OCI-LY3 (cell line): ENCODE results near the gene ALCAM.

Source experiments
- H2AFZ ChIP-seq: fragments of 200-600, 300-600 bp; shearing (Covaris generic); 2 replicates; pipeline ENCODE4 v1.6.0; 2014; ENCODE audit warnings: antibody characterized with exemption, low read depth, low read length
- H3K27ac ChIP-seq: fragments of 200-600, 300-600 bp; sonication (generic); 2 replicates; pipeline ENCODE4 v1.5.1; 2014; ENCODE audit warnings: mild to moderate bottlenecking, low read length, moderate library complexity, mixed read lengths
- H3K27me3 ChIP-seq: fragments of 200-600, 300-600 bp; sonication (generic); 2 replicates; pipeline ENCODE4 v1.6.1; 2014; ENCODE audit warnings: low read depth, low read length, mixed read lengths
- H3K36me3 ChIP-seq: fragments of 200-600, 300-600 bp; sonication (generic); replicated peaks from 2 replicates; pipeline ENCODE3; 2014; ENCODE audit warnings: low read depth, low read length, mixed read lengths
- H3K4me1 ChIP-seq: fragments of 300-600, 200-600 bp; sonication (generic); 2 replicates; pipeline ENCODE4 v1.6.1; 2014; ENCODE audit warnings: low read length, mixed read lengths
- H3K4me2 ChIP-seq: fragments of 200-600, 300-600 bp; sonication (generic); 2 replicates; pipeline ENCODE4 v1.6.1; 2014; ENCODE audit warnings: low read length, mixed read lengths
- H3K4me3 ChIP-seq: fragments of 300-600, 200-600 bp; sonication (generic); 2 replicates; pipeline ENCODE4 v1.5.1; 2014; ENCODE audit warnings: antibody characterized with exemption, mild to moderate bottlenecking, low read length, moderate library complexity
- H3K79me2 ChIP-seq: fragments of 300-600, 200-600 bp; shearing (Covaris generic); 2 replicates; pipeline ENCODE4 v1.6.1; 2014; ENCODE audit warnings: mild to moderate bottlenecking, low read length, mixed read lengths
- H3K9ac ChIP-seq: fragments of 300-600, 200-600 bp; shearing (Covaris generic); 2 replicates; pipeline ENCODE4 v1.6.0; 2014; ENCODE audit warnings: mild to moderate bottlenecking, low read length, moderate library complexity
- H3K9me3 ChIP-seq: fragments of 200-600, 300-600 bp; shearing (Covaris generic); 2 replicates; pipeline ENCODE4 v1.6.1; 2014; ENCODE audit warnings: low read length, mixed read lengths; ENCODE audit not compliant: insufficient read depth
- H4K20me1 ChIP-seq: fragments of 200-600, 300-600 bp; sonication (generic); 2 replicates; pipeline ENCODE4 v1.6.1; 2016; ENCODE audit warnings: low read length, mixed read lengths; ENCODE audit not compliant: insufficient read depth
- EZH2phosphoT487 ChIP-seq: fragments of 200-600 bp; shearing (Covaris generic); IDR thresholded peaks from 2 replicates; pipeline ENCODE4 v1.6.1; 2018; ENCODE audit warnings: antibody characterized with exemption, mixed run types, low read depth
- TF ChIP-seq, protein P1 (sequence below): fragments of 200-600, 300-600 bp; sonication (generic); IDR thresholded peaks from 2 replicates; pipeline ENCODE4 v1.5.1; 2014; ENCODE audit warnings: antibody characterized with exemption, low read length, low read depth

The ALCAM gene

DNA sequence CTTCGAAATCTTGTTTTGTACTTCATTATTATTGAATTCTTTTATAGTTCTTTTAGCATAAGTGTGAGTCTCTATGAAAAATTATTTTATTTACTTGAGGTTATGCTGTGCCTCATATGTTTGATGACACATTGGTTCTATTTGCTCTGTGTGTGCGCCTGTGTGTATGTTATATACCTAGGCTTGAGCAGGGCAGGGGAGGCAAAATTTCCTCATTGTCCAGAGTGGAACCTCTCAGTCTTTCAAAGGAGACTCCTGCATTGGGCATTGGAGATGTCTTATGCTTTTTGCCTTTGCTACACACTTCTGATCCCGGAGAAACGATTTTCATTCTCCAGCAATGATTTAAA, 58.4 kb downstream of the ALCAM start:
- Histone ChIP-seq H3K9ac (no peak overlapping the region), H4K20me1 (peaks cover 39% of the 10 kb centered on the region), H3K4me2 (no peak overlapping the region), H3K27me3 (no peaks in the 10 kb centered on the region), H3K4me1 (peaks cover under 1% of the 10 kb centered on the region; the same call in 1 of the 2 replicates), H3K9me3 (no peaks in the 10 kb centered on the region), H3K27ac (no peak overlapping the region), H3K36me3 (no peaks in the 10 kb centered on the region), H2AFZ (no peak overlapping the region), H3K79me2 (peaks cover 85% of the 10 kb centered on the region), H3K4me3 (no peak overlapping the region)
- TF ChIP-seq, protein P1, sequence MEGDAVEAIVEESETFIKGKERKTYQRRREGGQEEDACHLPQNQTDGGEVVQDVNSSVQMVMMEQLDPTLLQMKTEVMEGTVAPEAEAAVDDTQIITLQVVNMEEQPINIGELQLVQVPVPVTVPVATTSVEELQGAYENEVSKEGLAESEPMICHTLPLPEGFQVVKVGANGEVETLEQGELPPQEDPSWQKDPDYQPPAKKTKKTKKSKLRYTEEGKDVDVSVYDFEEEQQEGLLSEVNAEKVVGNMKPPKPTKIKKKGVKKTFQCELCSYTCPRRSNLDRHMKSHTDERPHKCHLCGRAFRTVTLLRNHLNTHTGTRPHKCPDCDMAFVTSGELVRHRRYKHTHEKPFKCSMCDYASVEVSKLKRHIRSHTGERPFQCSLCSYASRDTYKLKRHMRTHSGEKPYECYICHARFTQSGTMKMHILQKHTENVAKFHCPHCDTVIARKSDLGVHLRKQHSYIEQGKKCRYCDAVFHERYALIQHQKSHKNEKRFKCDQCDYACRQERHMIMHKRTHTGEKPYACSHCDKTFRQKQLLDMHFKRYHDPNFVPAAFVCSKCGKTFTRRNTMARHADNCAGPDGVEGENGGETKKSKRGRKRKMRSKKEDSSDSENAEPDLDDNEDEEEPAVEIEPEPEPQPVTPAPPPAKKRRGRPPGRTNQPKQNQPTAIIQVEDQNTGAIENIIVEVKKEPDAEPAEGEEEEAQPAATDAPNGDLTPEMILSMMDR = no peak
- no peak for TF ChIP-seq EZH2phosphoT487

DNA sequence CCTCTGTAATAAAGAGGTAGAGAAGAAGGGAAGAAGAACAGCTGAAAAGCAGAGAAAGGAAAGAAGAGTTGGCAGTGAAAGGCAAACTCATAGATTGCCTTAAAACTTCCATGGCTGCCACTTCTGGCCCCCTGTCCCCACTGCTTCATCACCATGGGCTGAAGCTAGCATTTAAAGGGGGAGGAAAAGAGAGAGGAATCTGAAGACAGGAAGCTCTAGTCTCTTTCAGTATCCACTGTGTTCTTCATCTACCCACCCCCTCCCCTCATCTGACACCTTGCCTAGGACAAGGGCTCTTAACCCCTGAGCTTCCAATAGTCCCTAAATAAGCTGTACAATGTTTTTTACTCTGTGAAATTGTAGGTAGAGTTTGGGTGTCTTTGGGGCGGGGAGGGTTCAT, 60.6 kb downstream of the ALCAM start:
- Histone ChIP-seq H3K27ac (no peak overlapping the region), H3K79me2 (peaks cover 80% of the 10 kb centered on the region), H3K9me3 (no peaks in the 10 kb centered on the region), H3K9ac (no peak overlapping the region), H4K20me1 (peaks cover 46% of the 10 kb centered on the region), H2AFZ (no peak overlapping the region), H3K36me3 (no peaks in the 10 kb centered on the region), H3K4me1 (peaks cover 6% of the 10 kb centered on the region), H3K4me2 (no peak overlapping the region), H3K27me3 (no peaks in the 10 kb centered on the region), H3K4me3 (no peak overlapping the region)
- TF ChIP-seq, protein P1 = no peak
- TF ChIP-seq EZH2phosphoT487 = no peak

DNA sequence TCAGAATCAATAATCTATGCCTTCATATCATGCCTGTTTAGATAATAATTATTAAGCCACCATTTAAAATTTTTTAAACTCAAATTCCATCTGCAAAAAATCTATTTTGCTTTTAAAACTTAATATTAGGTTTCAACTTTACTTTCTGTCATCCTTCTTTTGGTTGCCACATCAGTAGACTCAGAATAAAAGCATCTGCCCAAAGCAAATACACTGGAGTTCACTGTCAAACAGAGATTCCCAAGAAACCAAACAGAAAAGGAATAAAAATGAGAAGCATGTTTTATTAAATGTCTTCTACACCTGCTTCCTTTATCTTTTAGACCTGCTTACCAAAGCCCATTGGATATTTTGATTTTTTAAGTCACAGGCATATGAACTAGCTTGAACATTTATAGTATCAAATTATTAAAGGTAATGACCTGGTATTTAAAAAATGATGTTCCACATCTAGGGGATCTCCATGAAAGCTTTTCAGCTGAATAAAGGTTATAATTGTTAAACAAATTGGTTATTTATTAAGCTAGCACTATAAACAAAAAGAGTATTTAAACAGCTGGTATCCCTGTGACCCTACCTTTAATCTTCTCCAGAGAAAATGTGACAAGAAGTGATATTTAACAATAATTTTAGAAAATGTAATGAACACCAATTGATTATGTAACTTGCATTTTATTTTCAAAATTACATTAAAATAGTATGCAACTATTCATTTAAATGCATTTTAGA, 62.5 kb downstream of the ALCAM start:
- no peak overlapping the region for H3K9ac ChIP-seq
- peaks cover 33% of the 10 kb centered on the region for H4K20me1 ChIP-seq

DNA sequence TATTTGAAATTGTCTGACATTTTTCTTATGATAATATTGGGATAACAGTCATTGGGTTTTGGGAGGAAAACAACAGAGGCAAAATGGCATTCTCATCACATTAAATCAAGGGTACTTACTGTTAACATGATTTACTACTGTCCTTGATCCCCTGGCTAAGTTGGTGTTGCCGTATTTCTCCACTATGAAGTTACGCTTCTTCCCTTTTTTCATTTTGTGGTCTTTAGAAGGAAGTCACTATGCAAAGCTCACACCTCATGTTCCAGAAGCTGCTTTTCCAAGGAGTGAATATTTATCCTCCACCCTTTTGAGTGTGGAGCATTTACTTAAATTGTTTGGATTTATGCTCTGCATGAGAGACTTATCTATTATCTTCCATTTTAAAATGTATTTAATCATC, 63.7 kb downstream of the ALCAM start:
- H3K4me2 ChIP-seq = peak overlapping the region; percentile 31
- no peak overlapping the region for H3K4me3 ChIP-seq
- peaks cover 8% of the 10 kb centered on the region for H3K36me3 ChIP-seq
- no peaks in the 10 kb centered on the region for H3K9me3 ChIP-seq
- H3K27ac ChIP-seq = no peak overlapping the region
- TF ChIP-seq, protein P1 = no peak
- TF ChIP-seq EZH2phosphoT487 = no peak
- peaks cover 60% of the 10 kb centered on the region for H3K79me2 ChIP-seq
- H2AFZ ChIP-seq = no peak overlapping the region
- no peaks in the 10 kb centered on the region for H3K27me3 ChIP-seq
- H4K20me1 ChIP-seq = peaks cover 20% of the 10 kb centered on the region; the same call in 1 of the 2 replicates
- H3K4me1 ChIP-seq = peaks cover 6% of the 10 kb centered on the region
- H3K9ac ChIP-seq = no peak overlapping the region

More for the DNA sequence above, 62.5 kb downstream of the ALCAM start:
- Histone ChIP-seq H3K9me3 (no peaks in the 10 kb centered on the region), H3K36me3 (no peaks in the 10 kb centered on the region), H2AFZ (no peak overlapping the region), H3K27me3 (no peaks in the 10 kb centered on the region), H3K4me2 (no peak overlapping the region), H3K79me2 (peaks cover 62% of the 10 kb centered on the region), H3K4me1 (peaks cover 6% of the 10 kb centered on the region), H3K4me3 (no peak overlapping the region), H3K27ac (no peak overlapping the region)
- no peak for TF ChIP-seq EZH2phosphoT487
